ENCODE data around the gene MMD.

GRCh38 chr17:55391244-55391757, 30.3 kb downstream of the MMD start:
- TF ChIP-seq EZH2 (IDR thresholded peaks at IDR 0.05) (no peak), POLR2AphosphoS5 (IDR thresholded peaks at IDR 0.05; ENCODE audit: borderline replicate concordance, low read depth, low read length) (no peak)

Data from SK-N-MC (cell line).